Measurements from ENCODE around the gene OR6J1.
"Not testable (repeated sequence)": the region's sequence is repeated elsewhere in the genome, so short reads cannot be mapped to it uniquely, and the experiment has no call there.

The OR6J1 gene

GRCh38 chr14:22650046-22650739 lies 6.0 kb upstream of the OR6J1 start:
- DNase-seq: no peak

DNA sequence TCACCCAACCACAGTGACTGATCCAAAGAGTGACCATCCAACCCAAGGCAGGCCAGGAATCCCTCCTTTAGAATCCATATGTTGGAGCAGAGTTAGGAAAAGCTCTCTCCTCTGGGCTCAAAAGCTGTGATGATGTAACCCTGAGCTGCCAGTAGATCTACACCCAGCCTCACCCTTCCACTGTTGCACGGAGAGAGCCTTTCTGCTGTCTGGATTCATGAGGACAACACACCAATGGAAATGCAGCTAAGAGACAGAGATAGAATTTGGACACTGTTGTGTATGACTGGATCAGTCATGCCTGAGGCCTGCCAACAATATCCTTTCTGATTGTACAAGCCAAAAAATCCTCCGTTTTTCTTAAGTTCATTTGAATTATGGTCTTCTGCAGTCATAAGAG lies 4.4 kb upstream of the OR6J1 start:
- no peak for DNase-seq

GRCh38 chr14:22646570-22647254 lies 2.6 kb upstream of the OR6J1 start:
- no peak for DNase-seq

DNA sequence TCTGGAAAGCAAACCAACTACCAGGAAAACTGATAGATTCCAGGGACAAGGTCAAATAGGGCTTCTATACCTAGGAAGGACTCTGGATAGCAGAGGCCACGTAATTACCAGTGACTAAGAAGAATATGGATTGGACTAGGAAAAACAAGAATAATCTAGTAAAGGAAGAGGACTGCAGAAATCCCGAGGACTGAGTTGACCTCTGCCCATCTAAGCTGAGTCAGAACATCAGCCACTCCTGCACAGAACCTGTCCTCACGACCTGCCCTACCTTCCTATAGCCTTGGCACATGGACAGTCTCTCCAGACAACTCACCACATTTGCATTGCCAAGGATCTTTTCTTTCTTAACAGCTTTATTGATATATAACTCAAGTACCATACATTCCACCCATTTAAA lies 2.3 kb downstream of the OR6J1 start:
- no peak for DNase-seq

DNA sequence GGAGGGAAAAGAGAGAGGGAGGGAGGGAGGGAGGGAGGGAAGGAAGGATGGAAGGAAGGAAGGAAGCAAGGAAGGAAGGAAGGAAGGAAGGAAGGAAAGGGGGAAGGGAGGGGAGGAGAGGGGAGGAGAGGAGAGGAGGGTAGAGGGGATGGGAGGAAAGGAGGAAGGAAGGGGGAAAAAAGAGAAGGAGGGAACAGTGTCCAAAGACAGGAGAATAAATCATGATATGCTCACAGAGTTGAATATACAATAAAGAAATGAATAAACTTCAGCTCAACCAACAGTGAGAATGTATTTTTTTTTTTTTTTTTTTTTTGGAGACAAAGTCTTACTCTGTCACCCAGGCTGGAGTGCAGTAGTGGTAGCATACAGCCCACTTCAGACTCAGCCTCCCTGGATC lies 4.0 kb downstream of the OR6J1 start:
- no peak for DNase-seq

DNA sequence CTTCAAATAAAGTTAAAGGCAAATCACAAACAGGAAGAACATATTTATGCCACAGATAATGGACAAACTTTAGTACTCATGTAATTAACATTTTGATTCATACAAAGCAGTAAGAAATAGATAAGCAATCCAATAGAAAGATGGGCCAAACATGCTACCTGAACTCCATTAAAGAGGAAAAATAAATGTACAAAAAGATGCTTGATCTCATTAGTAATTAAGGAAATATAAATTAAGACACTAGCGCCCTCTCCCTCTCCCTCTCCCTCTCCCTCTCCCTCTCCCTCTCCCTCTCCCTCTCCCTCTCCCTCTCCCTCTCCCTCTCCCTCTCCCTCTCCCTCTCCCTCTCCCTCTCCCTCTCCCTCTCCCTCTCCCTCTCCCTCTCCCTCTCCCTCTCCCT lies 8.2 kb downstream of the OR6J1 start:
- DNase-seq: not testable (repeated sequence)

- no peak for DNase-seq
Measured at GRCh38 chr14:22634233-22634900, 9.8 kb downstream of the OR6J1 start.

GRCh38 chr14:22630486-22630885 lies 13.7 kb downstream of the OR6J1 start:
- no peak for DNase-seq

DNA sequence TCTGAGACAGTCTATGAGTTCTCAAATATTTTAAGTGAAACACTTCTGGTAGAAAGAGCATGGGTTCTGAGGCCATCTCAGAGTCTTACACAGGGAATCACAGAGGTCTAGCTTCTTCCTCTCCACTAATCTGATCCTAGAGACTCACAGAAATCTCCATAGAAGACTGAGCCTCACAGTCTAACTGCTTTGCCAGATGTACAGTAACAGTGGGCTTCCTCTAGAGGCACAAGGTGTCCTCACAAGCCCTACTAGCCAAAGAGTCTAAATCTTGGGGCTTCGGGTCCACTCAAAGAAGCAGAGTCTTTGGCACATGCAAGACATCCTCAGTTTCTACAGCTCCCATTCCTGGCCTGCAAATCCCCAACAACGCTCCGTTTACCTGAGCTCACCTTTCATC lies 14.1 kb downstream of the OR6J1 start:
- no peak for DNase-seq

- no peak for DNase-seq
Measured at GRCh38 chr14:22629361-22629760, 14.8 kb downstream of the OR6J1 start.

DNA sequence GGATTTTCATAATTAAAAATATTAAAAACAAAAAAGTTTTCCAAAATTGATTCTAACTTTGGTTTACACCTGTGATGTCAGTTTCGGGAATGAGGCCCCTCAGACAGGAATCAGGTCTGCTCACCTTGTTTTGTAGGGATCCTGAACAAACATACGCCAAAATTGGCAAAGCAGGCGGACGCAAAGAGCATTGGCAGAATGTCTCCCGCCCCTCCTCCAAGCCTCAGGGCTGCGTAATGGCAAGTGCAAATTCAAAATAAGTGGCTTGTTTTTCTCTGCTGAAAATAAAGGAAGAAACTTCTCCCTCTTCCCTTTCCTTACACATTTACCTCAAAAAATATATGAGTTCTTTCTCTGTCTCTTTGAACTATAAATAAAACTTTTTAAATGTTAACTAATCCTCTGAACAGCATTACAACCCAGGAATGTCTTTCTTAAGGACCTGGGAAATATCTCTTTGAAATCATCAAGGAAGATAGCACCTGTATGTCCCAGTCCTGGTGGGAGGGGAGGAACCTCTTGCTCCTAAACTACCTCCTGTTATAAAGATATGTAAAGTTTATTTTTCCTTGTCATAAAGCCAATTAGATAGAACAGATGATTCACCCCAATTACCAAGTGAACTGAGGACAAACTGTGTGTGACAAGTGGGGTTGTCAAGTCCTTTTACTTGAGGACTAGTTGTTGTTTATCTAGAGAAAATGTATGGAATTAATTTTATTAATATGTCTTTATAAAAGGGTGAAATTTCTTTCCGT lies 16.5 kb downstream of the OR6J1 start:
- no peak for DNase-seq

DNA sequence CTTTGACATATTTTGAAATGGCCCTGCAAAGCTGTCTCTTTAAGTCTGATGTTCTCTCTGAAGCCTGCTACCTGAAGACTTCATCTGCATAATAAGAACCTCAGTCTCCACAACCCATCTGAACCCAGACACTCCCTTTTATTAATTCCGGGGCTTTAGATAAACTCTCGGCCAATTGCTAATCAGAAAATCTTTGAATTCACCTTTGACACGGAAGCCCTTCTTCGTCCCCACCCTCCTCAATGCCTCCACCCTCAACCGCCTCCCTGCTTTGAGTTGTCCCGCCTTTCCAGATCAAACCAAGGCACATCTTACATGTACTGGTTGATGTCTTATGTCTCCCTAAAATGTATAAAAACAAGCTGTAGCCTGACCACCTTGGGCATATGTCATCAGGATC lies 17.6 kb downstream of the OR6J1 start:
- DNase-seq: no peak

DNA sequence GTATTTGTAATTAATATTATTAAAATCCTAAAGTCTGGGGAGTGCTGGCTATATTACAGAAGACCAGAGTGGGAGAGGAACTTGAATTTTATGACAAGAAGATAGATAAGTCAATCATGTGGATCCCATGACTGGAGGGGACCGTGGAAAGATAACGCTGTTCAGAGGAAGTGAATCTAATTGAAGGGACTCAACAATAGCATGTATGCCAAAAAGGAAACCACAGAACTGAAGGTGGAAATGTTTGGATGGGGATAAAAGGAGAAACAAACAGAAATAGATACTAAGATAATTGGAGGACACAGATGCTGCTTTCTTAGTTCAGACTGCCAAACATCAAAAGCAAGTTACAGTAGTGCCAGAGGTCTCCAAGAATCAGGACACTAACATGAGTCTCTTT lies 21.1 kb downstream of the OR6J1 start:
- no peak for DNase-seq

- no peak for DNase-seq
Measured at GRCh38 chr14:22622255-22622654, 21.9 kb downstream of the OR6J1 start.

DNA sequence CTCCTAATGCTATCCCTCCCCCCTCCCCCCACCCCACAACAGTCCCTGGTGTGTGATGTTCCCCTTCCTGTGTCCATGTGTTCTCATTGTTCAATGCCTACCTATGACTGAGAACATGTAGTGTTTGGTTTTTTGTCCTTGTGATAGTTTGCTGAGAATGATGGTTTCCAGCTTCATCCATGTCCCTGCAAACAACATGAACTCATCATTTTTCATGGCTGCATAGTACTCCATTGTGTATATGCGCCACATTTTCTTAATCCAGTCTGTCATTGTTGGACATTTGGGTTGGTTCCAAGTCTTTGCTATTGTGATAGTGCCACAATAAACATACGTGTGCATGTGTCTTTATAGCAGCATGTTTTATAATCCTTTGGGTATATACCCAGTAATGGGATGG lies 28.4 kb downstream of the OR6J1 start:
- not testable (repeated sequence) for DNase-seq

- no peak for DNase-seq
Measured at GRCh38 chr14:22614240-22614799, 29.8 kb downstream of the OR6J1 start.

GRCh38 chr14:22613736-22614239 lies 30.4 kb downstream of the OR6J1 start:
- no peak for DNase-seq

DNA sequence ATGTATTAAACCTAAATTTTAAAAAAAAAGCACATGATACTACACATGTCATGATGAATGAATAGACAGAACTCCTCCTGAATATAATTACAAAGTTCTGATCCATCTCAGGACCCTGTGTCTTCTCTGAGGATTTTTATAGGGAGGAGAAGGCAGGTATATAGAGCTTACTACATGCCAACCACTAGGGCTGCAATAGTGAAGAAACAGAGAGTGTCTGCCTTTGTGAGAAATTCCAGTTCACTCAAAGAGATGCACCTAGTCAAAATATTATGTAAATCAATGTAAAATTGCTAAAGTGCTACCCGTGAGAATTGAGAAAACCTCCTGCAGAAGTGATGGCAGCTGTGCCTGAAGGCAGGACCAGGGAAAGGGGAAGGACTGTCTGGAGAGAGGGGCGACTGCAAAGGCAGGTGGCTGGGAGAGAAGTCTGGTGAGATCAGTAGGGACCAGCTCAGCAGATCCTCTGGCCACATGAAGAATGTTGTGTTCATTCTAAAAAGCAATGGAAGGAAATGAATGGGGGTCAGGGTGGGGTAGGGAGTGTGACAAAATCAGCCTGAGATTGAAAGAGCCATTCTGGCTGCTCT lies 31.0 kb downstream of the OR6J1 start:
- DNase-seq: no peak

- DNase-seq: no peak
Measured at GRCh38 chr14:22610931-22611330, 33.2 kb downstream of the OR6J1 start.

- DNase-seq: no peak
Measured at GRCh38 chr14:22607291-22607690, 36.9 kb downstream of the OR6J1 start.

DNA sequence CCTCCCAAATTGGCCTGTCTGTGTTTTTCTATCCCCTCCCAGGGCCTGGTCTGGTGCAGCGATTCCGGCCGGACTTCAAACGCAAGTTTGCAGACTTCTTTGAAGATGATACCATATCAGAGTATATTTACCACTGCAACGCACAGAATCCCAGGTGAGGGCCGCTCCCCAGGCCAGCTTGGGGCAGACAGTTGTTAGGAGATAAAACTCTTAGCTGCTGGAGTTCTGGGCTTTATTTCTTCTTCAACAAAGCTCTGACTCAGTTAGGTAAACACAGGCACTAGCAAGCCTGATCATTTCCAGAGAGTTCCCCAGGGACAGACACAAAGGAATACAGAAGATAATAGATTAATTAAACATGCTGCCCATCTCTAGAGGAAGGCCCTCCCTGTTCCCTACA lies 37.8 kb downstream of the OR6J1 start:
- no peak for DNase-seq

- no peak for DNase-seq
Measured at GRCh38 chr14:22602862-22603261, 41.3 kb downstream of the OR6J1 start.

DNA sequence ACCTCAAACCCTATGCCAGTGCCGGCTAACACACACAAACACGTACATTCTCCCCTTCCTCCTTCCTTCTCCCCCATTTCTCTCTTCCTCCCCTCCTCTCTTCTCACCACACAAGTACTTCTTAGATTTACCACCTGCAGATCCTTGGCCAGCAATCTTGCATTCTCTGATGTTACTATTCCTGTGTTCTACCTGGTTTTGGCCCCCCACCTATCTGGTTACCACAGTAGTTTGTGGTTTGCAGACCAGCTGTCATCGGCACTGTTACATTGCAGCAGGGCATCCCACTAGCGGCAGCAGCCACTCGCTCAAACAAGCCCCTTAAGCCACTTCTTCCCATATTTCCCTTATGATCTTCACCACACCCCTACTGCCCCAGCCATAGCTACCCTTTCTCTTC lies 42.2 kb downstream of the OR6J1 start:
- DNase-seq: no peak
